ENCODE results near the gene STAG3. TPM values are rescaled to one million over a fixed set of nuclear protein-coding genes. Genes with fewer than 3 reads are reported as not detected.

Gene STAG3
- polyA plus RNA-seq, 1 experiment, result 0.61 TPM

Other genes starting within 250 kb of the STAG3 start
- gene GJC3, start 248.3 kb upstream of the STAG3 start, polyA plus RNA-seq (2011; rRNA removed), result not detected in 2 replicates
- gene AZGP1, start 201.9 kb upstream of the STAG3 start, polyA plus RNA-seq (2011; rRNA removed), result not detected in 2 replicates
- 24.5 and 25.8 TPM in 2 replicates for gene ZKSCAN1, start 162.3 kb upstream of the STAG3 start, polyA plus RNA-seq (2011; rRNA removed)
- 10.3 and 10.6 TPM in 2 replicates for gene ZSCAN21, start 128.1 kb upstream of the STAG3 start, polyA plus RNA-seq (2011; rRNA removed)
- 17.2 and 17.4 TPM in 2 replicates for gene ZNF3, start 96.2 kb upstream of the STAG3 start, polyA plus RNA-seq (2011; rRNA removed)
- 195 and 234 TPM in 2 replicates for gene COPS6, start 88.9 kb upstream of the STAG3 start, polyA plus RNA-seq (2011; rRNA removed)
- gene MCM7, start 76.5 kb upstream of the STAG3 start, polyA plus RNA-seq (2011; rRNA removed), result 53.8 and 89.0 TPM in 2 replicates
- 14.3 and 15.2 TPM in 2 replicates for gene AP4M1, start 76.3 kb upstream of the STAG3 start, polyA plus RNA-seq (2011; rRNA removed)
- gene TAF6, start 58.6 kb upstream of the STAG3 start, polyA plus RNA-seq (2011; rRNA removed), result 18.2 and 39.5 TPM in 2 replicates
- 20.9 and 23.5 TPM in 2 replicates for gene CNPY4, start 58.3 kb upstream of the STAG3 start, polyA plus RNA-seq (2011; rRNA removed)
- 1.2 and 1.6 TPM in 2 replicates for gene MBLAC1, start 51.0 kb upstream of the STAG3 start, polyA plus RNA-seq (2011; rRNA removed)
- 125 and 193 TPM in 2 replicates for gene LAMTOR4, start 29.0 kb upstream of the STAG3 start, polyA plus RNA-seq (2011; rRNA removed)
- 3.2 and 5.8 TPM in 2 replicates for gene TRAPPC14, start 19.2 kb upstream of the STAG3 start, polyA plus RNA-seq (2011; rRNA removed)
- gene GAL3ST4, start 9.3 kb upstream of the STAG3 start, polyA plus RNA-seq (2011; rRNA removed), result 8.1 and 12.1 TPM in 2 replicates
- 1.3 and 1.9 TPM in 2 replicates for gene GPC2, start 537 bp upstream of the STAG3 start, polyA plus RNA-seq (2011; rRNA removed)
- not detected in 2 replicates for gene PVRIG, start 42.0 kb downstream of the STAG3 start, polyA plus RNA-seq (2011; rRNA removed)
- gene SPDYE3, start 129.8 kb downstream of the STAG3 start, polyA plus RNA-seq (2011; rRNA removed), result not detected in 2 replicates
- gene PILRB, start 180.2 kb downstream of the STAG3 start, polyA plus RNA-seq (2011; rRNA removed), result 10.6 and 25.4 TPM in 2 replicates
- gene PILRA, start 195.6 kb downstream of the STAG3 start, polyA plus RNA-seq (2011; rRNA removed), result 0.27 and 0.49 TPM in 2 replicates